ENCODE data around the gene TMEM53.

DNA sequence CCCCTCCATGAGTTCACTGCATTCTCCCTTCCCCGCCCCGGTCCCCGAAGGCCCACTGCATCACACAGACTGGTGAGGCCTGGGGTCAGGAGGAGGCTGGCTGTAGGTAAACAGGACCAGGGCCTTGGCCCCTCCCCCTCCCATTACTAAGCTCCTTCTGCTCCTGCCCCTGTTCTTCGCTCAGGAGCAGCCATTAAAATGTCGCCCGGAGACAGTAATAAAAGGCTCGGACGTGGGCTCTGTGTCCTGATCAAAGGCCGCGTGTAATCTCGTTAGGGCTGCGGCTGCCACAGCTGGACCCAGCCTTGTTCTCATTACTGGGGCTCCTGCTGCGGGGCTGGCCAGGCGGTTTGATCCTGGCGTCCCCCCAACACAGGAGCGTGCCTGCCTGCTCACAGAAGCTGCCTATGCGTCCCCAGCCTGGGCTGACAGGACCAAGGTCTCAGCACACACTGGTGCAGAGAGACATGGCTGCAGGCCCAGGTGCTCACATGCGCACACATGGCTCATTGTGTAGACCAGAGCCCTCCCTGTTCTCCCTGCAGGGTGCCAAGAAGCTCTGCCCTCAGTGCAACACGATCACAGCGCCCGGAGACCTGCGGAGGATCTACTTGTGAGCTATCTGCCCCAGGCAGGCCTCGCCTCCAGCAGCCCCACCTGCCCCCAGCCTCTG lies 24.0 kb downstream of the TMEM53 start:
- TF ChIP-seq, protein P1, sequence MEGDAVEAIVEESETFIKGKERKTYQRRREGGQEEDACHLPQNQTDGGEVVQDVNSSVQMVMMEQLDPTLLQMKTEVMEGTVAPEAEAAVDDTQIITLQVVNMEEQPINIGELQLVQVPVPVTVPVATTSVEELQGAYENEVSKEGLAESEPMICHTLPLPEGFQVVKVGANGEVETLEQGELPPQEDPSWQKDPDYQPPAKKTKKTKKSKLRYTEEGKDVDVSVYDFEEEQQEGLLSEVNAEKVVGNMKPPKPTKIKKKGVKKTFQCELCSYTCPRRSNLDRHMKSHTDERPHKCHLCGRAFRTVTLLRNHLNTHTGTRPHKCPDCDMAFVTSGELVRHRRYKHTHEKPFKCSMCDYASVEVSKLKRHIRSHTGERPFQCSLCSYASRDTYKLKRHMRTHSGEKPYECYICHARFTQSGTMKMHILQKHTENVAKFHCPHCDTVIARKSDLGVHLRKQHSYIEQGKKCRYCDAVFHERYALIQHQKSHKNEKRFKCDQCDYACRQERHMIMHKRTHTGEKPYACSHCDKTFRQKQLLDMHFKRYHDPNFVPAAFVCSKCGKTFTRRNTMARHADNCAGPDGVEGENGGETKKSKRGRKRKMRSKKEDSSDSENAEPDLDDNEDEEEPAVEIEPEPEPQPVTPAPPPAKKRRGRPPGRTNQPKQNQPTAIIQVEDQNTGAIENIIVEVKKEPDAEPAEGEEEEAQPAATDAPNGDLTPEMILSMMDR (IDR thresholded peaks at IDR 0.05) = no peak
- TF ChIP-seq TCF7L2 (IDR thresholded peaks at IDR 0.05; ENCODE audit: low read depth, low read length) (no peak), POLR2AphosphoS5 (IDR thresholded peaks at IDR 0.05; ENCODE audit: low read depth, low read length) (no peak)
